GM12892 (cell line): ENCODE results near the gene CKMT2.

Experiments used
- POLR2A ChIP-seq: IDR thresholded peaks from 2 replicates; pipeline ENCODE4 v1.6.1; 2011; ENCODE audit warnings: low read depth, low read length, control low read depth
- POLR2AphosphoS5 ChIP-seq: IDR thresholded peaks from 2 replicates; pipeline ENCODE4 v1.6.1; 2011; ENCODE audit warnings: low read depth, low read length, control low read depth

DNA sequence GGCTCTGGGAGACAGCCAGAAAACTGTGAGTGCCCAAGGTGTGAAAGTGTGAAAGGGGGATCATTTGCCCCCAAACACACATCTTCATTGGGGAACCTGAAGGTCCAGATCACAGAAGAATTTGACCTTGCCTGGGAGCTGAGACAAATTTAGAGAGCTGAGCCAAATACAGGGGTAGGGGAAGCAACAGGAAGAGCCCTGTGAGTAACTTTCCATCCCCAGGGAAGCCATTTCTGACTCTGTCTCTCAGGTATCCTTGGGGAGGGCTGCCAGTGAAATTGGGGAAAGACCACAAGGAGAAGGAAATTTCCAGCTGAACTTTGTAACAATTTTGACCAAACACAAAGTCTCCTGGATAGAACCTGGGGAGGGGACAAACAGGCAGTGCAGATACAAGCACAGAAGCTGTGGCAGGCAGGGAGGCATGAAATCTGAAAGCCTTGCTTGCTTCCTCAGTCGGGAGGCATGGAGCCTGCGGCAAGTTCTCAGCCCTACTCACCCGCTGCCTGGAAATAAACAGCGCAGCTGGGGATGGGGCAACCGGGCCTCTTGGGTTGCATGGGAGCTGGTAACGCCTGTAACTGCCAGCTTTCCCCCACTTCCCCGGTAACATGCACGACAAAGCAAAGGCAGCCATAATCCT lies 36.8 kb downstream of the CKMT2 start:
- no peak for TF ChIP-seq POLR2A
- TF ChIP-seq POLR2AphosphoS5: no peak
